Inferior parietal cortex (tissue), 1 donor: ENCODE data around the gene PRKAG2.

ENCODE experiments used
- DNase-seq: peaks from one replicate; pipeline ENCODE4 v3.0.0-alpha.2; 2016; ENCODE audit errors: extremely low spot score

Gene PRKAG2

DNA sequence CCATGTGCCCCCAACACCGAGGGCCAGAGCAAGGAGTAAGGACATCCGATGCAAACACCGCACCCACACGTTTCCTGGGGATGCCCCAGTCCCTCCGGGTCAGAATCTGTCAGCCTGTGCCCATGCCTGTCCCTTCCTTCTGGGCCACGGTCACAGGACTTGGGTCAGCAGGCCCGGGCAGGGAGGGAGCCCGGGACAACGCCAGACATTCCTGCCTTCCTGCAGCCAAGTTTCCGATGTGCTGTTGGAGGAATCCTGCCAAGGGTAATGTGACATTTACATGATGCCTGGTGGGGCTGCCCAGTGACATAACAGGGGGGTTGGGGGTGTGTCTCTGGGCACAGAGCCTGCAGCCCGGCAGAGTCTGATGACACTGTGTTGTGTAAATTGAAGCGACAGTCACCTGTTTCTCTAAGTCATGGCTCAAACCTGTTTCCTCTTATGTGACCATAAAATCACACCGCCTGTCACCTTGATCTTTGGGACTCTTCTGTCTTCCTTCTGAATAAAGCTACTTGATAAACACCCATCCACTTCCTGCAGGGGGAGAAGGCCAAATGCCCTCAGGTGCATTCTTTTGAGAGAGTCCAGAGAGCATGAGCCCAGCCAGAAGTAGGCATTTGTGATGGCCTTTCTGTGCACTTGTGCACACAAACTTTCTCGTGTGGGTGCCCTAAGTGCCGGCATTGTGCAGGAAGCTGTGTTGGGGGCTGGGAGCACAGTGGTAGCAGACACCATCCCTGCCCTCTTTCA is 181.9 kb downstream of the PRKAG2 start:
- no peak for DNase-seq

GRCh38 chr7:151694441-151694827 is 182.5 kb downstream of the PRKAG2 start:
- no peak for DNase-seq

DNA sequence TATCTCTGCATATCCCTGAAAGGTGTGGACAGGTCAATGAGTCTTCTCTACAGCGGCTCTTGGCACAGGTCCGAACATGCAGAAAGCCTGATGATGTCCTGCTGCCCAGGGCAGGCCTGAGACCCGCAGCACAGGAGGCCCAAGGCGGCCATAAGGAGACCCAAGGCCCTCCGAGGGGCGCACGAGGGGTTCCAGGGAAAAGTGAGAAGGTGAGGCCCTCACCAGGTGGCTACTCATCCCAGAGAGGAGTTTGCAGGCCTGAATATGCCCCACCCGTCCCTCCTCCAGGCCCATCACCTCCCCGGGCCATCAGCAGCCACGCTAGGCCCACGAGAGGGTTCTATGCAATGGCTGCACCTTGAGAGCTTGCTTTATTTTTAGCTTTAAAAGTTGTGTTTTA is 183.8 kb downstream of the PRKAG2 start:
- DNase-seq, result no peak

GRCh38 chr7:151692721-151693120 is 184.2 kb downstream of the PRKAG2 start:
- DNase-seq, result no peak

- DNase-seq, result no peak
Observed at GRCh38 chr7:151691449-151691848, 185.5 kb downstream of the PRKAG2 start.

GRCh38 chr7:151690606-151691005 is 186.3 kb downstream of the PRKAG2 start:
- no peak for DNase-seq

DNA sequence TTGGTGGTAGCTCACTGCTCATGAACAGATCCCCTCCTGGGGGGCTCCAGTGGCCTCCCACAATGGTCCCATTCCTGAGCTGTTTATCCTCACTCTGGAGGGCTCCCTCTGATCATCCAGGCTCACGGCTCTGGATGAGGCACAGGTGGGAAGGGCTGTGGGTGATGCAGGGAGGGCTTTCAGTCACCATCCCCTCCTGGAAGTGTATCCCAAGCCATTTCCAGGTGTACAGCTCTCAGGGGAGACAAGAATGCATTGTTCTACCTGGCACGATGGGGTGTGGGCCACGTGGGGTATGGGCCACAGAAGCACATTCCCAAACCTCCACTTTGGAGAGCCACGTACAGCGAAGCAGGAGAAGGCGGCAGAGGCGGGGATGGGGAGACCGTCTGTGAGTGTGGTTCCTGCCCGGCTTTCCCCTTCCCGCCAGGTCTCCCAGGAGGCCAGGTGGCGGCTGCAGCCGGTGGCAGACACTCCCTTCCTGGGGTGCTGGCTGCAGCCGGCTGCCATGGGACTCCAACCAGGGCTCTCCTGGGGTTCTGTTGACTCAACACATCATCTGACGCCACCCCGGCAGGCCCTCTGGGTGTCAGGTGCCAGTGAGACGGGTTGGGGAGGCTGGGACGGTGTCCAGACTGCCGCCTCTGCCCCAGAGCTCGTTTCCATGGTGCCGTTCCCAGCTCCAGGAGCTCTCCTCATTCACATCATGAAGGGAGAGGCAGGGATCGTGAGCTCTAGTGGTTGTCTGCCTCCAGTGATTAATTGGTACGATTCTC is 187.5 kb downstream of the PRKAG2 start:
- no peak for DNase-seq

DNA sequence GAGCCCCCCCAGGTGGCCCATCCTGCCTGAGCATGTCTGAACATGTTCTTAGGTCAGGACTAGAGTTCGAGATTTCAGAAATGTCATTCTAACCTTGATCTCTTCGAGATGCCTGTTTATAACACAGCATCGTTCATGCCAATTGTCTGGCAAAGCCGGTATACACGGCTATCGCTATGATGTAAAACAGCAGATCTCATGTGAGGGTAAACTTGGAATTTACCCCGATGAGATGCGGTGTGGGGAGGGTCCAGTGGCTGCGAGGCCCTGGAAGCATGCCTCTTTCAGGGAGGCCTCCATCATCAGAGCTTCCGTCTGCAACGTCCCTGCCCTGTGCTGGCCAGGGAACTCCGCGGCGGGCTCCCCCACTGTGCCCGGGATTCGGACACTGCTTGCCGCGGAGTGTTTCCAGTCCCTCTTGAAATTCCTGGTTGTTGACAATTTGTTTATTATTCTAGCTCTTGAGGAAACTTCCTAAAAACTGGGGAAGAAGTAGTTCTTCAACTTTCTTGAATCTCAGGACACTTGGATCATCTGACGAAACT is 188.6 kb downstream of the PRKAG2 start:
- DNase-seq, result no peak

DNA sequence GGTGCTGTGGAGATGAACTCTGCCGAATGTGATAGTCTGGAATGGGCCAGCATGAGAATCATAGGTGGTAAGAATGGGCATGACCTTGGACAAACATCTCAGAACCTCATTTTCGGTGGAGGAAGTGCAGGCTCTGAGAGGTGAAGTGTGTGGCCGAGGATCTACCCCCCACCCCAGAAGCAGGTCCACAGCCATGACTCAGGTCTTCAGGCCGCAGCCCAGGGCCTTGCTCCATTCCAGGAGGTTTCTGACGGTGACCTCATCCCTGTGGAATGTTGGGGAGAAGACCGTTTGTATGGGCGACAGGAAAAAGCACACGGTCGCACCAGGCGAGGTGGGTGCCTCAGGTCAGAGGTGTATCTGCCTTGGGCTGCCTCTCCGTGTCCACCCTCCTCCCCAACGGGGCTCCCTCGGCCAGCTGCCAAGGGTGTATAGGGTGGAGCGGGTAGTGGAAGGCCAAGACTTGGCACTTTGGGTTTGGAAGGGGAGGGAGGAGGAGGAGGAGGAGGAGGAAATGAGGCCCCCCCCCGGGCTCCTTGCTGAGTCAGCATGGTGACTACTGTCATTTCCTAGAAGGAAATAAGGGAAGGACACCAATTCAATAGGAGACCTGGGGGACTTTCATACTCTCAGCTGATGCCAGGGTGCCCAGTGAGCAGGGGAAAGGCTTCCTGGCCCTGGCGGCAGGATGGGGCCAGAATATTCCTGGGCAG is 189.2 kb downstream of the PRKAG2 start:
- no peak for DNase-seq

GRCh38 chr7:151686826-151687225 is 190.1 kb downstream of the PRKAG2 start:
- DNase-seq, result no peak

DNA sequence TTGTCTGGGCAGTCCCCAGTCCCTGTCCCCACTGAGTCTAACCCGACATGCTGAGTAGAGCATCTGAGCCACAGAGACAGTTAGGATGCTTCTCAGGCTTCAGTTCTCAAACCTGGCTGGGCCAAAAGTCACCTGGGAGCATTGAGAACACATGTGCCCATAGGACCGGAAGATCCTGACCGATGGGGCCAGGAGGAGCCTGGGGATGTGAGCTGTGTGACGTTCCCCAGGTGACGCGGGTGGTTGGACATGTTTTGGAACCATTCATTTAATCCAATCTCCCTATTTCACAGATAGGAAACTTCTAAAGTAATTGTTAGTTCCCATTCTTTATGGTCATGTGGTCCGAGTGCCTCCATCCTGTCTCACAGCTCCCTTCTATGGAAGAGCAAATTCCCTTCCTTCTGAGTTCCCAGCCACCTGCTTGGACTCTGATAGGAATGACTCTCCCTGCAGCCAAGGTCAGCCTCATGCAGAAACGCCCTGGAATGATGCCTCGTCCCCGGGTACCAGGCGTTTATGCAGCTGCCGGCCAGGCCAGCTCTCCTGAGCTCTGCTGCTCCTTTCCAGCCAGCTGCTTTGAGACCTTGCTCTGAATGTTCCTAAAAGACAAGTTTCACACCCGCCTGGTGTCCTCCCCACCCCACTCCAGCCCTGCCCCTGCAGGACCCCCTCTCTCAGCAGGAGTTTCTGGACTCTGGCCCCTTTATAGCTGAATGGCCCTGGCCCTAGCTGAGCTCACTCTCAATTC is 190.7 kb downstream of the PRKAG2 start:
- DNase-seq, result no peak

GRCh38 chr7:151684408-151685175 is 192.3 kb downstream of the PRKAG2 start:
- no peak for DNase-seq

GRCh38 chr7:151683615-151684407 is 193.1 kb downstream of the PRKAG2 start:
- no peak for DNase-seq

GRCh38 chr7:151682831-151683614 is 193.9 kb downstream of the PRKAG2 start:
- DNase-seq, result no peak

- no peak for DNase-seq
Observed at GRCh38 chr7:151681726-151682125, 195.2 kb downstream of the PRKAG2 start.

GRCh38 chr7:151680810-151681209 is 196.1 kb downstream of the PRKAG2 start:
- no peak for DNase-seq

DNA sequence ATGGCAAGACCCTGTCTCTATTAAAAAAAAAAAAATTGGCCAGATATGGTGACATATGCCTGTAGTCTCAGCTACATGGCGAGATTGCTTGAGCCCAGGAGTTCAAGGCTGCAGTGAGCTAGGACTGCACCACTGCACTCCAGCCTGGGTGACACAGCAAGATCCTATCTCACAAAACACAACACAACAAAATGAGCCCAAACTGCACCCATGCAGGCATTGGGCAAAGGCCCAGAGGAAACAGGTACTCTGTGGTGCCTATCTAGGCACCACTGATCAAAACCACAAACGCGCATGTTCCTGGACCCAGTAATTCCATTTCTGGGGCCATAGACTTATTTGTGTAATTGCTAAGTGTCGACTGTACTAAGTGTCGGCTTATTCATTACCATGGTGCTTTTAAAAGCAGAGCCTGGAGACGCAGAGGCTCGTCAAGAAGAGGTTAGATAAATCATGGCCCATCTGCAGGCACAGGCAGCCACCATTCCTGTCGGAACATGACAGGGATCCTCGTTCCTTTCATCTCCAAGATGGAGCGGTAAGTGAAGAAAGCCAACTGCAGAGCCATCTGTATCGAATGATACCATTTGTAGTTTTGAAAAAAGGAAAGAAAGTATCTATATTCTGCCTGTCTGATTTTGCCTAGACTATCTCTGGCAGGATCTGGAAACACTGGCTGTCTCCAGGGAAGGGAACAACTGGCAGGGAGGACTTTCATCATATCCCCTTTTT is 196.9 kb downstream of the PRKAG2 start:
- no peak for DNase-seq

DNA sequence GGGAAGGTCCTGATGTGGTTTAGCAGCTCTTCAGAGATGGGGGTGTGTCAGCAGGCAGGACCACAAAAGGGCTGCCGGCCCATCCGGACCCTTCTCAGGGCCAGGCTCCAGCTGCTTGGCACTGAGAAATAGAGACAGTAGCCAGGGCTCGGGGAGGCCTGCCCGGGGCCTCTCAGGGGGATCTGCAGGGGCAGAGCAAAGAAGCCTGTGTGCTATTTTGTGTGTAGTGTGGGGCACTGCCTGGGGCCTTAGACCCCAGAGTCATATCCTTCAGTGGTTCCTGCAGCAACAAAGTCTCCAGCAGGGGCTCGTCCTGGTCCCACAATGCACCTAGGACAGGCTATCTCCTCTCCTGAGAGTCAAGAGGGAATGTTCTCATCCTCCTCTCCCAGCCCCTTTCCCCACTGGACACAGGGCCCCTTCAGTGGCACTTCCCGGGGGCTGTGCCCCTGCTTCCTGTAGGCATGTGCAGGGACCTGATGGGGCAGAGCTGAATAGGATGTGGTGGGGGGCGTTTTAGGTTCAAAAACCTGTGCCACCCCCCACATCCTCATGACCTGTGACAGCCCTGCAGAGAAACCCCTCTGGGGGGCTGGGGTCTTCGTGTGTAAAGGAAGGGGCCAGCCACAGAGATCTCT is 197.7 kb downstream of the PRKAG2 start:
- no peak for DNase-seq
